Uterus (tissue), 2 donors: ENCODE results near the gene MVK.

Experiments used
- POLR2A ChIP-seq, 2 donors: fragments of 450-650 bp; IDR thresholded peaks; one replicate each; pipeline ENCODE4 v1.6.1; 2016; ENCODE audit warnings: antibody characterized with exemption in 2 of 2, mild to moderate bottlenecking in 1 of 2, moderate library complexity in 1 of 2
- TF ChIP-seq, protein P1 (sequence below), 4 experiments: fragments of 200-600 bp in 2 of 4; fragments of 450-650 bp in 2 of 4; sonication (generic) in 2 of 4; IDR thresholded peaks; one replicate each; pipeline ENCODE4 v1.5.1; 2016 to 2019; ENCODE audit warnings: antibody characterized with exemption in 4 of 4, mild to moderate bottlenecking in 2 of 4, moderate library complexity in 1 of 4

GRCh38 chr12:109615556-109616229 is 42.1 kb downstream of the MVK start:
- TF ChIP-seq, protein P1, sequence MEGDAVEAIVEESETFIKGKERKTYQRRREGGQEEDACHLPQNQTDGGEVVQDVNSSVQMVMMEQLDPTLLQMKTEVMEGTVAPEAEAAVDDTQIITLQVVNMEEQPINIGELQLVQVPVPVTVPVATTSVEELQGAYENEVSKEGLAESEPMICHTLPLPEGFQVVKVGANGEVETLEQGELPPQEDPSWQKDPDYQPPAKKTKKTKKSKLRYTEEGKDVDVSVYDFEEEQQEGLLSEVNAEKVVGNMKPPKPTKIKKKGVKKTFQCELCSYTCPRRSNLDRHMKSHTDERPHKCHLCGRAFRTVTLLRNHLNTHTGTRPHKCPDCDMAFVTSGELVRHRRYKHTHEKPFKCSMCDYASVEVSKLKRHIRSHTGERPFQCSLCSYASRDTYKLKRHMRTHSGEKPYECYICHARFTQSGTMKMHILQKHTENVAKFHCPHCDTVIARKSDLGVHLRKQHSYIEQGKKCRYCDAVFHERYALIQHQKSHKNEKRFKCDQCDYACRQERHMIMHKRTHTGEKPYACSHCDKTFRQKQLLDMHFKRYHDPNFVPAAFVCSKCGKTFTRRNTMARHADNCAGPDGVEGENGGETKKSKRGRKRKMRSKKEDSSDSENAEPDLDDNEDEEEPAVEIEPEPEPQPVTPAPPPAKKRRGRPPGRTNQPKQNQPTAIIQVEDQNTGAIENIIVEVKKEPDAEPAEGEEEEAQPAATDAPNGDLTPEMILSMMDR (IDR thresholded peaks at IDR 0.05) = no peak
- no peak for TF ChIP-seq POLR2A (IDR thresholded peaks at IDR 0.05)
